IPS-NIHi7 (cell line): ENCODE data around the gene ZDHHC1.
"Not testable (repeated sequence)": the region's sequence is repeated elsewhere in the genome, so short reads cannot be mapped to it uniquely, and the experiment has no call there.

ENCODE experiments used
- DNase-seq: peaks from one replicate; pipeline ENCODE4 v3.0.0; 2012; ENCODE audit warnings: mixed read lengths; ENCODE audit errors: extremely low spot score

The ZDHHC1 gene

DNA sequence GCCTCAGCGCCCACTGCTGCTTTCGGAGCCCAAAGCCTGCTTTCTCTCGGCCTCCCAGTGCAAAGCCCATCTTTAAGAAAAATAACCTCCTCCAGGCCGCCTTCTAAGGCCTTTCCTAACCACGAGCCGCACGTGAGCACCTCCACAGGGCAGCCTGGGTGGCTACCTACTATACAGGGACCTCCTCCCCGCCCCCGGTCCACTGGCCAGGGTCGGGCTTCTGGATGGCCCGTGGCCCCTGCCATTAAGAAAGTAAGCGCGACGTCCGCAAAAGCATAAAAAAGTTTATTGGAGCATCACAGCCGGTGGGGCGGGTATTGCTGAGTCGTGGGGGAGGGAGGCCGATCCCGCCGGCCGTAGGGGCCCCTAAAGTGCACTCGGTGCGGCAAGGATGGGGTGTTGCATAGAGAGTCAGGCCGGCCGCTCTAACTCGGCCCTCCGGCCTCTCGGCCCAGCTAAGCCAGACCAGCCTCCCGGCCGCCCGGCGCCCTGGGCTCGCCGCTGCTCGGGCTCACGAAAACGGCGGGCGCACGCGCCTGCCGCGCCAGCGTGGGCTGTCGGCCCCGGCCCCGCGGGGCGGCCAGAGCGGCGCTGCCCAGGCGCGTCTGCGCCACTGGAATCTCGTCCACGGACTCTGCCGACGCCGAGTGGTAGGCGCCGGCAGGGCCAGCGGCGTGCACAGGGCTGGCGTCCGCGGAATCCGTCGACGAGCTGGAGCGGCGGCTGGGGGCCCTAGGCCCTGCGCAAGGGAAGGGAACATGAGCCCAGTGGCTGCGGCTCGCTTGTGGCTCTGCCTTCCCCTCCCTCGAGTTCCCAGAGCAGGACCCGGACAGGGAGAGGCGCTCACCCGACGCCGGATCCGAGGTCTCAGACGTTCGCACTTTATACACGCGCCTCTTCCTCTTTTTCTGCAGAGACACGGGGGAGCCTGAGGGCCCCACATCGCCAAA is 21.8 kb downstream of the ZDHHC1 start:
- DNase-seq: no peak

DNA sequence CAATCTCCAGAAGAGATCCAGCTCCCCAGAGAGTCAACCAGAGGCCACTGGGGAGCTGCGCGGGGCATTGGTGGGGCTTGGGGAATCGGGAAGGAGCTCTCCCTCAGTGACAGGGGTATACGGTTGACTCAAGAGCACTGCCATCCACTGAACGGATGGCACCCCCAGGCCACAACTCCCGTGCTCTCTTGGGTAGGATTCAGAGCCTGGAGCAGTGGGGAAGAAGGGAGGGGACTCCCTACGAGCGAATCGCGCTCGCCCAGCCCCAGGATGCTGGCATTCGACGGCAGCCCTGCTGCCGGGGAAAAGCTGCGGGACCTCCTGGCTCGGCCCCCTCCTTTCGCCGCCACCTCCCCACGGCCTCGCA is 22.5 kb downstream of the ZDHHC1 start:
- DNase-seq: no peak

DNA sequence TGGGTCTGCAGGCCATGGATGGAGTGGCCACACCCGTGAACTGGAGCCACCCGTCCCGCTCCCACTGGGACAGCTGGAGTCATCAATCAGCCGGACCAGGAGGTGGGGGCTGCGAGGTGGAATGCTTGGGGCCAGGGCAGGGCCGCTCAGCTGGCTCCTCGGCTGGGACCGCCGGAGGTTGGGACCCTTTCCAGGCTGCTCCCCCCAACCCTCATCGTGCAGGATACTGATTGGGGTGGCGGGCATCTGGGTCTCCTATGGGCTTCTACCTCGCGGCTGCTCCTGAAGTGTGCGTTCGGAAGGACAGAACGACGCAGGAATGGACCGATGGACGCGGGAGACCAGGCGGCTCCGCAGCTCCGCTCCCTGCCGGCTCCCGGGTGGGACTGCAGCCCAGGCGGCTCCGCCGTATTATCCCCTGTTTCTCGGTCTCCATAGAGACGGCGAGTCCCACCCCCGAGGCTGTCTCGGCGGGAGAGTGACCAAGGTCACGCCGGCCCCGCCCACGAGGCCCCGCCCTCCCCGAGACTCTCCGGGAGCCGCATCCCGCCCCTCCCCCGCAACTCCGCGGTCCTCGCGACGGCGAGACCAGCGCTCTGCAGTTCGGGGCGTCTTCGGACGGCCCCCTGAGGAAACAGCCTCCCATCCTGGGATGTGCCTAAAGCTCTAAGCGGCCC is 23.0 kb downstream of the ZDHHC1 start, which contains the start of gene TPPP3:
Gene TPPP3, minus strand, starts transcription at position 388 of the 677 bp plus-strand sequence. CDS start 2,387 bp downstream, outside the sequence.
- peak; percentile 91 for DNase-seq

DNA sequence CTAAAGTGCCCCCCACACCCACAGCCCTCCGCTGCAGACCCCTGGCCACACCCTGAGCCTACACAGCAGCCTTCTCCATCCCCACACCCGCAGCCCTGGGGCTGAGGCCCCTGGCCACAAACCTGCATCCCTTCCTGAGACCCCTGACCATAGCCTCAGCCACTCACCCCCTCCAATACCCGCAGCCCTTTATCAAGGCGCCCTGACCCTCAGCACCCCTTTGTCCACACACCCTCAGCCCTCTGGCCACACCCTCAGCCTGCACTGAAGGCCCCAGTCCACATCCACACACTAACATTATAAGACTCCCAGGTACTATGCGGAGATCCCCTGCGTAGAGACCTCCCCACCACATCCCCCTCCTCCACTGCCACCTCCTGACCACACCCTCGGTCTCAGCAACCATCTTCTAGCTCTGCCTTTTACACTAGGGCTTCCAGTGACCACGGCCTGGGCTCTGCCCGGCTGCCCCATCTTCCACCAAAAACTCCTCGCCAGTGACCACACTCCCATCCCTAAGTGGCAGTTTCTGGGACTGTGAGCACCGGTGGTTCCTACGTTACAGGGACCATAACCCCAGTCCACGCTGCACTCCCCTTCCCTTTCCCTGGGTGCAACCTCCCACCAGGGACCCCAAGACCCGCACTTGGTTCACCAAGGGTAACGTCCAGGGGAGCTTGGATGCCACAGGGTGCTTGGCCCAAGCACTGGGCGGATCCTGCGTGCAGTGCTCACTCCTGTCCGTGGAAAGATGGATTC is 23.8 kb downstream of the ZDHHC1 start:
- DNase-seq: no peak

DNA sequence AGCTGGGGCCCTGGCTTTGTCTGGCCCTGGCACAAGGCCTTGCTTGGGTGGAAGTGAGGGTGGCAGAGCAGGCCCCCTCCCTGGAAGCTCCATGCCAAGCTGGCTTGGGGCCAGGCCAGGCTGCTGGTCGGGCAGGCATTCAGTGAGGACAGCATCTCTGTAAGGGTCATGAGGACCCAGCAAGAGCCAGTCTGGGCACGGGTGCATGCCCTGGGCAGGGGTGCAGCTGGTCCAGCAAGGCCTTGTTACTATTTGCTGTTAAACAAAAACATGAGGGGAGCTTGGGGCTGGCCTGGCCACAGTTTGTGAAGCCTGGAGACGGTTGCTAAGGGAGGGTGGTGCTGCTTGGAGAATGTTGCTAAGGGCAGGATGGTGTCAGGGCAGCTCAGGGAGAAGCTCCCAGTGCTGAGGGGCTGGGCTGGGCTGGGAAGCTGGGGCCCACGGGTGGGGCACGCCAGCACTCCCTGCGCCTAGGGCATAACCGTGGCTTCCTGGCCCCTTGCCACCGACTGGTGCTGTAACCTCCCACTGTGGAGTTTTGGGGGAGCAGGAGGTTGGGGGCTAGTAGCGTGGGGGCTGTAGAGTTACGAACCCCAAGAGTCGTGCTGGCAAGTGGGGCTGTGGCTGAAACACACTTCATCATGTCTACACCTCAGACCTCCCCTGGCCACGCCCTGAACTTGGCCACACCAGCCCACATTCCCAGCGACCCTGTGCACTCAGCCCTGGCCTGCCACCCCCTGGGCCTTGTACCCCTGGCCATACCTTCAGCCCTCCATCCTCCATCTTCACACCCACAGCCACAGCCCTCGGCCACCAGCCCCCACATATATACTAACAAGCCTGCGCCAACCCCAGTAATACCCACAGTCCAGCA is 24.6 kb downstream of the ZDHHC1 start:
- no peak for DNase-seq

DNA sequence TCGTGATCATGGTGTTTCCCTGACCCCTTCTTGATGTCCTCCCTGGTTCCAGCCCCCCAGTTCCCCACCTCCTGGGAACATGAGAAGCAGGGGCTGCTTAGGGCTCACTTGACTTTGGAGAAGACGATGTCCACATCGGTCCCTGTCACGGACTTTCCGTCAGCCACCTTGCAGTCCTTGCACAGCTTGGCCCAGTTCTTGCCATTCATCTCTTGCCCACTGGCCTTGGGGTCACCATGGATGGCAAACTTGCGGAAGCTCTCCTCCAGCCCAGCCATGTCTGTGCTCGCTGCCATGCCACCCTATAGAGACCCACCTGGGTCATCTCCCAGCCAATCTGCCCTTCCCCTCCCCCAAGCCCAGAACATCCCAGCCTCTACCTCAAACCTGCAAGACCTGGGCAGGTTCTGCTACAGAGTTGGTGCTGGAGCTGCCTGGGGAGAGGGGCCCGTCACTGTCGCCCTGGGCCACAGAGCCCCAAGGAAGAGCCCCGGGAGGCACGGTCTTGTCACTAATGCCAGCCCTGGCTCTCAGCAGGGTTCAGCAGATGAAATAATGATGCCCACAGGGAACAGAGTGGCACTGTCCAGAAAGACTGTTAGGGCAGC is 25.4 kb downstream of the ZDHHC1 start:
- DNase-seq: no peak

DNA sequence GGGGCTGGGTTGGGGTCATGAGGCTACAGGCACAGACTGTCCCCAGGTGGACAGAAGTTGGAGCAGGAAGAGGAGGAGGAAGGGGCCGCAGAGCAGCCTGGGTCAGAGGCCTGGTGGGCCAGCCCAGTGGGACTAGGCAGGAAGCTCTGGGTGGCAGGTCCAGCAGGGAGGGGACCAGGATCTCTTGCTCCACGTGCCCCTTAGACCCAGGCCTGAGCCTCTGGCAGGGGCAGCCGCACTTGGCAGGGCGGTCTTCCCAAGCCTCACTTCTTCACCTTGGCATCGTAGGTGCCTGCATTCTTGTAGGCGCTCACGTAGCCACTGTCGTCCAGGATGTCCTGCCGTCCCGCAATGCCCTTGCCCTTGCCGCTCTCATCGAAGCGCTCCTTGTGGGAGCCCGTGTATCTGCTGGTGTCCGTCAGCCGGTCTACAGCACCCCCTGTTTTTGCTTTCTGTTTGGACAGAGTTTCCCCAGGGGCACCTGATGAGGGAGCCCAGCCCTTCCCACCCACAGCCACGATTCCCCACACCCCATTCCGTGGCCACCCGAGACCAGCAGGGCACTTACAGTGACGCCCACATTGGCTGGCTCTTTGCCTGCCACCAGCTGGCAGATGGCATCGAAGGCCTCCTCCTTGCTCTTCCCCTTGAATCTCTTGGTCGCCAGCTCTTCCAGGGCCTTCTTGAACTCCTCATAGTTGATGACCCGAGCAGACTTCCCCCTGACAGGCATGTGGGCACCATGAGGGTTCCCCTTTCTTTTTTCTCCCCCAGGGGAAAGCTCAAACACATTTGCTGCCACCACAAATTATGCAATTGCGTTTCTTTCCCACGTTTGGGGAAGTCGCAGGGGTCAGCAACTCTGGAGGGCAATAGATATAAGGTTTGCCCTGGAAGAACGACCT is 26.1 kb downstream of the ZDHHC1 start:
- DNase-seq: no peak

DNA sequence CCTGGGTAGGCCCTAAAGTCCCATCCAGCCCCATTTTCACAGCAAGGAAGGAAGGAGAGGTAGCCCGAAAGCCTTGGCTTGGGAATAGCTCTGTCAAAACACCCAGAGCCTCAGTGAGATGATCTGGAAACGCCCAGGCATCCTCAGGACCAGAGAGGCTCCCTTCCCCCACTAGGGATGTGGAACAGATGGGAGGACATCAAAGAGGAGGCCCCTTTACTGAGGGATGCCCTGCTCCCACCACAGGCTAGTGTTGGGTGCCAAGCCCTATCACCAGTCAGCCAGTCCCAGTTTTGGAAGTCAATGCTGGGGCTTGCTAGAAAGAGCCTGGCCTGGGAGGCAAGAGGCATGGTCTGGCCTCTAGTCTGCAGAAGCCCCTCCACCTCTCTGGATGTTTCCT is 27.7 kb downstream of the ZDHHC1 start:
- no peak for DNase-seq

DNA sequence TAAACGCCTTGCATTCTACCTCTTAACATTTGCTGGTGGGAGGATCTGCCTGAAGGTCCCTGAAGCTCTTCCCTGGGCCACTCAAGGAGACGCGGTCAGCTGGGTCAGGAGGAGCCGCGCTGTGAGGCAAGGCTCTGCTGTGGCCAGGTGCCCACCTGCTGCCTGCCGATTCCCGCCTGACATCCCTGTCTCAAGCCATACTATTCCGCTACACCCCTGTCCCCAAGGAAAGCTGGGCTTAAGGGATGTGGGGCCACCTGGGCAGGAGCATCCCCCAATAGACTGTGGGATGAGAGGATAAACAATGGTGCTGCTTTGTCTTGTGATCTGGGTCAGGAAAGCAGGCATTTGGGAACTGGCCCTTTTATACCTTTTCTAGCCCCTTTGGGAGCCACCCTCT is 28.1 kb downstream of the ZDHHC1 start:
- DNase-seq: no peak

DNA sequence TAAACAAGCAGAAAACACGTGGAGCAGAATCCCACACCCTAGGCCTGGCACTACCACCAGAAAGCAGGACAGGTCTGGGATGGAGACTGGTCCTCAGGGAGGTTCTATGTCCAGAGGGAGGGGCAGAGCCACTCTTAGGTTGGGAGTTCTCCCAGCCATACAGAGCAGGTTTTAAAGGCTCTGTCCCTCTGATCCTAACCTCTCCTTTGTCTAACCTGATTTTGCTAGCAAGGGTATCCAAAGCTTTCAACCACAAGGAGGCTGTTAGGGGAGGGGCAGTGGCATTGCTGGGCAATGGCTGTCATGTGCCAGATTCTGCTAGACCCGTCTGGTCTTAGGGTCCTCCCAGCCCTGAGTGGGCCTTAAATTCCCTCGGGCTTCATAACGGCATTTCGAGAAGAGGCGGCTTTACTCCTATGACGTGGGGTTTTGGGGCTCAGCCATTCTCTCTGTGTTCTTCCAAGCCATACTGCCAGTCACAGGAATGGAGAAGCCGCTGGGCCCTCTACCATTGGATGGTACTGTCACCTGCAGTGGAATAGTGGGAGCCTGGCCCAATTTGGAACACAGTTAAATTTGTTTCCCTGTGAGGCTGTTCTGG is 28.7 kb downstream of the ZDHHC1 start:
- no peak for DNase-seq

DNA sequence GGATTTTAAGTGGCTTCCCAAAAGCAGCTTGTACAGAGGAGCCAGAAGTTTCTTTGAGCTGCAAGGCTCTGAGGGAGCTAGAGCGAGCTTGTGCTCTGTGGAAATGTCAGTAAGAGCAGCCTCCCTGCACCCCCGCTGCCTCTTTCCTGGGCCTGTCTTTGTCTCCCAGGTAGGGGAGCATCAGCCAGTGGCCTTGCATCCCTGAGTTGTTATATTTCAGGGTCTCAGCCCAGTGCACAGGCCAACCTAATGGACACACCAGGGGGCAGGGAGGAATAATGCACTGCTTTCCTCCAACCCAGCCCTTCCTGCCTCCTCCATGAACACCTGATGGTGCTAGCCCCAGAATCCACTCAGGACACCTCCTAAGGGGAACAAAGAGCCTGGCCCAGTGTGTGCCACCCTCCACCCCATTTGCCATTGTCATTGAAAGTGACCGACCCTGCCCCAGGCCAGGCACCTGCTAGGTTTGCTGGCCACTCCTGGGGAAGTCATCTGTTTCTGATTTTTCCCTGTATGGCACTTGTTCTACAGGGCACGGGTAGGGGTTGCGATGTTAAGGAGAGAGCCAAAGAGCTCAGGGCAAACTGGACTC is 29.3 kb downstream of the ZDHHC1 start:
- no peak for DNase-seq

DNA sequence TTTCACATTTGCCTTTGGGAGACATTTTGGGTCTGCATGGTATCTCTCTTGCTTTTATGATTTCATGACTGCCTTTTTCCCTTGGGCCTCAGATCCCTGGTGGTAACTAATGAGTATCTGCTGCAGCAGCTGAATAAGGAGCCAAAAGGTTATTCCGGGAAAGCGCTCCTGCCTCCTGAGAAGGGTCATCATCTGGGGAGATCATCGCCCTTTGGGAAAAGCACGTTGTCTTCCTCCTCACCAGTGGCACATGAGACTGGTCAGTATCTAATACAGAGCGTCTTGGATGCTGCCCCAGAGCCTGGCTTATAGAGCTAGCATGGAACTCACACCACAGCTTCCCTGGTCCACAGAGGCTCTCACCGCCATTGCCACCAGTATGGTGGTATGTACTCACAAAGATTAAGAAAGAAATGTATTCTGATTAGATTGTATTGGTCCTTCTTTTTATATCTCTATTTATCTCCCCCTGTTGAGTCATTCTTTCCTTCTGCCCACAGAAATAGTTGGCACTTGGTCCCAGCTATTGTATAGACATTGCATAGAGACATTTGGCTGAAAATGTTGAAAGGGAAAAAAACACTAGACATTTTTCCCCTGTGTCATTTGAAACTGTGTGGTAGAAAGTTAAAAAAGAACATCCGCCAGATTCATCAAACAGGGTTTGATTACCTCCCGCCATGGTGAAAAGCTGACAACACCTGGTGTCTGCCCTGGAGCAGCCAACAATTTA is 31.3 kb downstream of the ZDHHC1 start:
- DNase-seq: no peak

DNA sequence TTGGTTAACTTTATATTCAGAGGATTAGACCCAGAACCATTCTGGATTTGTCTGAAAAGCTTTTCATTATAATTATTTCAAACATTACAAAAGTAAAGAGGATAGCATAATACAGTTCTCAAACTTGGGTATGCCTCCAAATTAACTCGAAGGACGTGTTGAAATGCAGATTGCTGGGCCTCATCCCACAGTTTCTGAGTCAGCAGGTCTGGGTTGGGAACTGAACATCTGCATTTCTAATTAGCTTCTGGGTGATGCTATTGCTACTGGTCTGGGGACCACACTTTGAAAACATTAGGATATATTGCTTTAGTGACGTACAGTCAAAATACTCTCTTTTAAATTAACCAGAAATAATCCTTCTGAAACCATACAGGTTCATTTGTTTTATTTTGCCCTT is 33.0 kb downstream of the ZDHHC1 start:
- DNase-seq: no peak

DNA sequence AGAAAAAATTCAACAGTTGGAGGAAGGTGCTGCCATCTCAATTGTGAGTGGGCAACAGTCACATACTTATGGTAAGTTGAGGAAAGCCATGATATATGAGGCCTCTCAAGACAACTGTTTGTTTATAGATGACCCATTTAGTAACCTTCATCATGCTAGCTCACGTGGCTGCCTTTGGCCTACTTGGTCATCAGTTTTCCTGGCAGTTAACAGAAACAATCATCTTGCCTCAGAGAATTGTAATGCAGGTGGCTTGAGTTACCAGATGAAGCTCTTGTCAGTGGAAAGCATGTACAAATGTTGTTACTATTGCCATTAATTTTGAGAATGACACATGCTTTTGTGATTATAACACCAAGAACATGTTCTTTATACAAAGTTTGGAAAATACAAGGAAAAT is 37.6 kb downstream of the ZDHHC1 start:
- DNase-seq: no peak

DNA sequence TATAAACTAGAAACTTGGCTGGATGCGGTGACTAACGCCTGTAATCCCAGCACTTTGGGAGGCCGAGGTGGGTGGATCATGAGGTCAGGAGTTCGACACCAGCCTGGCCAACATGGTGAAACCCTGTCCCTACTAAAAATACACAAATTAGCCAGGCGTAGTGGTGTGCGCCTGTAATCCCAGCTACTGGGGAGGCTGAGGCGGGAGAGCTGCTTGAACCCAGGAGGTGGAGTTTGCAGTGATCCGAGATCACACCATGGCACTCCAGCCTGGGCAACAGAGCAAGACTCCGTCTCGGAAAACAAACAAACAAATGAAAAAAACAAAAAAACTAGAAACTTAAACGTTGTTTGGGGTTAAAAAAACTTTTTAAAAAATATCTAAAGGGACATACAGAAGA is 40.3 kb downstream of the ZDHHC1 start:
- DNase-seq: not testable (repeated sequence)

DNA sequence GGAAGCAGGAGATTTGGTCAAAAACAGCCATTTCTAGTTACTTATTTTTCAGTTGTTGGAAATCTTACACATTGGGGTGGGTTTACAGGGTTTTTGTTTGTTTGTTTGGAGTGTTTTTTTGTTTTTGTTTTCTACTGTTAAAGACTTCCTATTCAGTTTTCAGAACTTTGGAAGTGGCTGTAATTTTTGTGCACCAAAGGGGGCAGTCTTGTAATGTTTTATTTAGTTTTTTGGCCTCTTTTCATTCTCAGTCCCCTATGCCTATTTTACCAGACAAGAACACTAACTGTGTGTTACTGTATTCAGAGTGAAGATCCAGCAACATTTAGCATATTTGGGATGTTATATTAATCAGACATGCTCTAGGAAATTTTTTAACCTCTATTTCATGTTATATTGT is 43.6 kb downstream of the ZDHHC1 start:
- no peak for DNase-seq

DNA sequence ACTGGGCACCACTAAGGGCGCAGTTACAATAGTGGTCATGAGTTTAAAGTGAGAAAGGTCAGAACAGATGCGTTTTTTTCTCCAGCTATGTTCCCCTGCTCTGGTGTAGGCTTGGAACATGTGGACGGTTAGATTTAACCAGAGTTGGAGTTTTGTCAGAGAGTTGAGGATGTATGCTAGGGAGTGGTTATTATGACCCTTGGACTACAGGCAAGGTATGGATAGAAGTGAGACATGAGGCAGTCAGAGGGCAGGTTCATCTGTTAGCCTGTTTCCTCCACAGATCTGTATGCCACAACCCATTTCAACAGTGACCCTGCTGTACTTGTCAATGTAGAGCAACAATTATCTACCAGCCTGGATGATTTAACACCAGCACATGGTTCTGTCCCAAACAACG is 45.6 kb downstream of the ZDHHC1 start:
- DNase-seq: no peak

DNA sequence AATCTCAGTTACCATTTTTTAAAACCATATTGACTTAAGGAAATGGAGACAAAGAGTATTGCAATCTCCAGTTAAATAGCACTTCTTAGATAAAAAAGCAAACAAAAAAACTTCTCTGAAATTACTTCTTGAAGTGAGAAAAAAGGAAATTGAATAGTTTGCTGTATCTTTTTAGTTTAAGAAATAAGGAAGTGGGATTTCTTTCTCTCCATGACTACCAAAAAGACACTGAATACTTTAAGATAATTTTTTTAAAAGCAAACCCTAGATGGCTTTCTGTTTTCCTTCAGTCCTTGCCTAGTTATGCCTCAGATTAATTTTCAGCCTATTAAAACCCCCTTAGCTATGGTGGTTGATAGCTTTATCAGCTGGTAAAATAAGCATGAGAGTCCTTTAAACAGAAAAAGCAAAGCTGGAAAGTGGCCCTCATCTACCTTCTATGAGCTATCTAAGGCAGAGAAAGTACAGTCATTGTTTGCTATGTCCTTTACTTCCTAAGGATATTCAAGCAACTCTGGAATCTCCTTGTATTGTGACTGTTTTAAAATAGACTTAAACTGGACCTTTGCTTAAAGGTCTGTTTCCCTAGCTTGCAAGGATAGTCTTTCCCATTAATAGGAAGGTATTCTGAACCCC is 51.6 kb downstream of the ZDHHC1 start:
- no peak for DNase-seq
